PC-3 (cell line): Measurements from ENCODE around the gene AGTRAP. TPM values are rescaled to one million over a fixed set of nuclear protein-coding genes. Genes with fewer than 3 reads are reported as not detected.

ENCODE experiments used
- ATAC-seq: fragments of 200-7000 bp; cut with Tn5 transposase; 2 replicates; pipeline ENCODE4 v1.9.1; 2020; ENCODE audit warnings: mild to moderate bottlenecking, moderate library complexity
- BruUV-seq: library from RNA; stranded (reverse); fragments of 400-500 nt; replicated peaks from 2 replicates; lab custom pipeline; 2021; lab: Mats Ljungman, UMichigan
- CTCF ChIA-PET: fragments of 300-600 bp; sonication (Branson Sonifier 250); formaldehyde crosslinking; loops from one replicate; lab custom pipeline; 2022; ENCODE audit warnings: antibody characterized with exemption; lab: Charles Lee
- POLR2A ChIA-PET: fragments of 300-600 bp; sonication (Branson Sonifier 250); formaldehyde crosslinking; loops from one replicate; lab custom pipeline; 2022; ENCODE audit warnings: antibody characterized with exemption; ENCODE audit not compliant: unreplicated experiment; lab: Charles Lee
- DNase-seq: peaks from one replicate; pipeline ENCODE4 v3.0.0-alpha.2; 2015
- H2AFZ ChIP-seq: fragments of 300-600 bp; sonication (generic); 2 replicates; pipeline ENCODE4 v1.6.0; 2016; ENCODE audit warnings: antibody characterized with exemption, low read length
- H3F3A ChIP-seq: fragments of 300-600 bp; sonication (generic); one replicate; pipeline ENCODE4 v1.6.0; 2017; ENCODE audit warnings: antibody characterized with exemption, low read length, control low read depth, mild to moderate bottlenecking; ENCODE audit not compliant: unreplicated experiment
- H3K27ac ChIP-seq: fragments of 300-600 bp; sonication (generic); 2 replicates; pipeline ENCODE4 v1.5.1; 2016; ENCODE audit warnings: mild to moderate bottlenecking, low read length
- H3K27me3 ChIP-seq: fragments of 300-600 bp; sonication (generic); 2 replicates; pipeline ENCODE4 v1.6.1; 2016; ENCODE audit warnings: low read length, mixed read lengths
- H3K36me3 ChIP-seq: fragments of 300-600 bp; sonication (generic); 2 replicates; pipeline ENCODE4 v1.6.1; 2016; ENCODE audit warnings: low read depth, mixed run types, low read length, mixed read lengths
- H3K4me1 ChIP-seq: fragments of 300-600 bp; sonication (generic); 2 replicates; pipeline ENCODE4 v1.5.1; 2016; ENCODE audit warnings: low read length; ENCODE audit not compliant: insufficient read depth
- H3K4me2 ChIP-seq: fragments of 300-600 bp; sonication (generic); 2 replicates; pipeline ENCODE4 v1.6.0; 2016; ENCODE audit warnings: low read length
- H3K4me3 ChIP-seq: fragments of 300-600 bp; sonication (generic); 2 replicates; pipeline ENCODE4 v1.5.1; 2016; ENCODE audit warnings: mild to moderate bottlenecking, low read length, mixed read lengths
- H3K79me2 ChIP-seq: fragments of 300-600 bp; sonication (generic); 2 replicates; pipeline ENCODE4 v1.6.1; 2017; ENCODE audit warnings: low read length, mixed read lengths
- H3K9ac ChIP-seq: fragments of 300-600 bp; sonication (generic); 2 replicates; pipeline ENCODE4 v1.6.0; 2016; ENCODE audit warnings: mild to moderate bottlenecking, low read length
- H3K9me2 ChIP-seq: fragments of 300-600 bp; sonication (generic); replicated peaks from 2 replicates; pipeline ENCODE4 v1.6.1; 2016; ENCODE audit warnings: mixed run types, low read length, mixed read lengths
- H3K9me3 ChIP-seq: fragments of 300-600 bp; sonication (generic); 2 replicates; pipeline ENCODE4 v1.6.1; 2016; ENCODE audit warnings: low read length, mixed read lengths
- H4K20me1 ChIP-seq: fragments of 300-600 bp; sonication (generic); 2 replicates; pipeline ENCODE4 v1.6.1; 2016; ENCODE audit warnings: low read length, mixed read lengths
- EZH2 ChIP-seq: fragments of 300-600 bp; sonication (generic); IDR thresholded peaks from one replicate; pipeline ENCODE4 v1.6.1; 2017; ENCODE audit warnings: antibody characterized with exemption, mild to moderate bottlenecking, low read length; ENCODE audit not compliant: unreplicated experiment
- EZH2phosphoT487 ChIP-seq: fragments of 300-600 bp; sonication (generic); IDR thresholded peaks from 2 replicates; pipeline ENCODE4 v1.6.1; 2018; ENCODE audit warnings: mild to moderate bottlenecking, antibody characterized with exemption, low read length, borderline replicate concordance
- intact Hi-C: fragments of 100-400 bp; cut with micrococcal nuclease; formaldehyde crosslinking; loops from 2 replicates; pipeline ENCODE4 v1.9.0; 2023
- total RNA-seq: library from RNA; depleted of rRNA; stranded (reverse); fragments of >200 nt; gene quantifications from 2 replicates; pipeline ENCODE4 v1.2.3, GENCODE V29; 2014
- TF ChIP-seq, protein P1 (sequence below): fragments of 300-600 bp; sonication (generic); conservative IDR thresholded peaks from 2 replicates; pipeline ENCODE4 v1.5.1; 2017; ENCODE audit warnings: antibody characterized with exemption, low read depth, mild to moderate bottlenecking, low read length

AGTRAP gene
- total RNA-seq, 1 experiment from 2014 or later: 73.5 TPM

DNA sequence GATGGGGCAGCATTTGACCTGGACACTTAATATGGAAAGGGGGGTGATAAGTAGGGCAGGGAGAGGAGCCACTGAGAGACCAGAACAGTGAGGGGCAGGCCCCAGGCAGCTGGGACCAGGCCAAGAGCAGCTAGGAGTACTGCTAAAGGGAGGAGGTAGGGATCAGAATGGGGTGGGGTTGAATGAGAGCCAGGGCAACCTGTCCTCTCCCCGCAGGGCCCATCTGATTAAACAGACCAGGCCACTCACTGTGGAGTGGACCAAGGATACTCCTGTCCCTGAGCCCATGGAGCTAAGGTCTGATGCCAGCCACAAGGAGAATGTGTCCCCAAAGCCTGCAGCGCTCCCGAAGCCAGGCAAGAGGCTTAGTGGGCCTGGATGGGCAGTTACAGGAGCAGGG lies 28.2 kb downstream of the AGTRAP start:
- DNase-seq: no peak
- Histone ChIP-seq H3K9me2 (no peaks in the 10 kb centered on the region), H3K4me3 (no peak overlapping the region), H4K20me1 (no peaks in the 10 kb centered on the region), H3K27me3 (no peaks in the 10 kb centered on the region), H3K27ac (no peak overlapping the region), H3K4me2 (no peak overlapping the region), H3K79me2 (no peaks in the 10 kb centered on the region), H3K4me1 (no peaks in the 10 kb centered on the region), H3K36me3 (no peaks in the 10 kb centered on the region), H3K9ac (no peak overlapping the region), H3K9me3 (no peaks in the 10 kb centered on the region), H2AFZ (no peak overlapping the region), H3F3A (no peaks in the 10 kb centered on the region)
- TF ChIP-seq EZH2 (no peak), EZH2phosphoT487 (no peak)
- TF ChIP-seq, protein P1, sequence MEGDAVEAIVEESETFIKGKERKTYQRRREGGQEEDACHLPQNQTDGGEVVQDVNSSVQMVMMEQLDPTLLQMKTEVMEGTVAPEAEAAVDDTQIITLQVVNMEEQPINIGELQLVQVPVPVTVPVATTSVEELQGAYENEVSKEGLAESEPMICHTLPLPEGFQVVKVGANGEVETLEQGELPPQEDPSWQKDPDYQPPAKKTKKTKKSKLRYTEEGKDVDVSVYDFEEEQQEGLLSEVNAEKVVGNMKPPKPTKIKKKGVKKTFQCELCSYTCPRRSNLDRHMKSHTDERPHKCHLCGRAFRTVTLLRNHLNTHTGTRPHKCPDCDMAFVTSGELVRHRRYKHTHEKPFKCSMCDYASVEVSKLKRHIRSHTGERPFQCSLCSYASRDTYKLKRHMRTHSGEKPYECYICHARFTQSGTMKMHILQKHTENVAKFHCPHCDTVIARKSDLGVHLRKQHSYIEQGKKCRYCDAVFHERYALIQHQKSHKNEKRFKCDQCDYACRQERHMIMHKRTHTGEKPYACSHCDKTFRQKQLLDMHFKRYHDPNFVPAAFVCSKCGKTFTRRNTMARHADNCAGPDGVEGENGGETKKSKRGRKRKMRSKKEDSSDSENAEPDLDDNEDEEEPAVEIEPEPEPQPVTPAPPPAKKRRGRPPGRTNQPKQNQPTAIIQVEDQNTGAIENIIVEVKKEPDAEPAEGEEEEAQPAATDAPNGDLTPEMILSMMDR: no peak
- ChIA-PET POLR2A (no interaction called here), CTCF (no interaction called here)
- intact Hi-C loops: no loop called here
- BruUV-seq: no TSS peak
- no peak for ATAC-seq

DNA sequence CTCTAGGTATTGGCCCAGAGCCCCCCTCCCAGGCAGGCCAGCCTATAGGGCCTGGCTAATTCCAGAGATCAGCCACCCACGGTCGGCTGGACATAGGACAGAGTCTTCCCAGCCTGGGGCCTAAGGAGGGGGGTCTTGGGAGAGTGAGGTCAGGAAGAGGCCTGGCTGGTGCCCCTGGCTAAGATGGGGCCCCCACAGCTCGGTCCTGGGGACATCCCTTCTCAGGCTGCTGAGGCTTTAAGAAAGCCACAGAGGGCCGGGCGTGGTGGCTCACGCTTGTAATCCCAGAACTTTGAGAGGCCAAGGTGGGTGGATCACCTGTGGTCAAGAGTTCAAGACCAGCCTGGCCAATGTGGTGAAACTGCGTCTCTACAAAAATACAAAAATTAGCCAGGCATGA lies 28.6 kb downstream of the AGTRAP start:
- ChIA-PET CTCF (no interaction called here), POLR2A (no interaction called here)
- Histone ChIP-seq H3K36me3 (no peaks in the 10 kb centered on the region), H3K4me2 (no peak overlapping the region), H4K20me1 (no peaks in the 10 kb centered on the region), H3K9me3 (no peaks in the 10 kb centered on the region), H3F3A (no peaks in the 10 kb centered on the region), H3K9ac (no peak overlapping the region), H3K4me3 (no peak overlapping the region), H3K27me3 (no peaks in the 10 kb centered on the region), H3K27ac (no peak overlapping the region), H3K9me2 (no peaks in the 10 kb centered on the region), H3K4me1 (no peaks in the 10 kb centered on the region), H3K79me2 (no peaks in the 10 kb centered on the region), H2AFZ (no peak overlapping the region)
- no peak for TF ChIP-seq EZH2
- TF ChIP-seq, protein P1: no peak
- no peak for TF ChIP-seq EZH2phosphoT487
- intact Hi-C loops: no loop called here
- no peak for ATAC-seq
- no TSS peak for BruUV-seq
- DNase-seq: no peak

DNA sequence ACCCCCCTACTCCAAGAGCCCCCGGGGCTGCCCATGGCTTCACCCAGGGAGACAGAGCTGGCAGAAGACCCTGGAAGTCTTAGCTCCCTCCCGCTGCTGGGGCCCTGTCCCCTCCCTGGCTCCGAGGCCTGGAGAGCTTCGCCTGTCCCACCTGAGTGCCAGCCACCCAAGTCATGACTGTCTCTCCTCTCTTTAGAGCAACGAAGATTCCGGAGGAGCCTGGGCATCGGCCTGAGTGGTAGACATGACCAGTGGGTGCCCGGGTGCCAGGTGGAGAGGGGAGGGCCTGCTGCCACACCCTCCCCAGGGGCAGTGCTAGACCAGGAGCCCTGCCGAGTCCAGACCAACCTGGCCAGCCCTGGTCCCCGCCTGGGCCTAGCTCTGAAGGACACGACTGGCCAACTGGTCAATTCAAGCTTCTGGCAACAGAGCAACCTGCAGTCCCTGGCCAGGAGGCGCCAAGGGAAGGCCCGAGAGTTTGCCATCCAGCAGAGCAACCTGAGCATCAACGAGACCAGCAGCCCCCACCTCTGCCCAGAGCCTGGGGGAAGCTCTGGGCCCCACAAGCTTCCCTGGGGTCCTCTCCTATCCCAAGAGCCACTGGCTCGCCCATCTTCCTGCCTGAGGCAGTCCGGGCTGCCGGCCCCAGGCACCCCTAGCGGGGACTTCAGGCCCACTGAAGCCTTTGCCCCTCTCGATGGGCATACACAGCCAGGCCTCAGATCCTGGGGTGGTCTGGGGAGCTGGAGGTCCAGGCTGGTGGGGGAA lies 29.9 kb downstream of the AGTRAP start:
- Histone ChIP-seq H3K27me3 (no peaks in the 10 kb centered on the region), H3F3A (no peaks in the 10 kb centered on the region), H3K27ac (no peak overlapping the region), H2AFZ (no peak overlapping the region), H3K79me2 (no peaks in the 10 kb centered on the region), H3K9ac (no peak overlapping the region), H3K4me1 (no peaks in the 10 kb centered on the region), H3K4me2 (no peak overlapping the region), H3K9me2 (no peaks in the 10 kb centered on the region), H3K36me3 (no peaks in the 10 kb centered on the region), H3K4me3 (no peak overlapping the region), H4K20me1 (no peaks in the 10 kb centered on the region), H3K9me3 (no peaks in the 10 kb centered on the region)
- intact Hi-C loops: no loop called here
- POLR2A ChIA-PET: no interaction called here
- BruUV-seq: no TSS peak
- ATAC-seq (no peak), DNase-seq (no peak)
- TF ChIP-seq EZH2phosphoT487 (no peak), EZH2 (no peak)
- CTCF ChIA-PET: interaction anchor here (0.5 kb wide), 1 partner anchor 16 kb away, joined by 4 read pairs; no protein-coding TSS in a partner anchor
